Measurements from ENCODE around the gene P2RY8.

P2RY8 gene

GRCh38 chrX:1537031-1537715 is at the start of gene P2RY8:
P2RY8 (minus strand) TSS chrX:1537185; CDS start chrX:1466558, 70,627 bp downstream.
- no peak within 1 kb of the TSS for H3K4me3 ChIP-seq (ENCODE audit: low read depth, low read length)
- no peak for TF ChIP-seq CTCF (IDR thresholded peaks at IDR 0.05; ENCODE audit: low read depth, low read length)

- H3K4me3 ChIP-seq (ENCODE audit: low read depth, low read length), result no peak overlapping the region
- no peak for TF ChIP-seq CTCF (IDR thresholded peaks at IDR 0.05; ENCODE audit: low read depth, low read length)
Observed at GRCh38 chrX:1584237-1585011, 47.4 kb upstream of the P2RY8 start.

DNA sequence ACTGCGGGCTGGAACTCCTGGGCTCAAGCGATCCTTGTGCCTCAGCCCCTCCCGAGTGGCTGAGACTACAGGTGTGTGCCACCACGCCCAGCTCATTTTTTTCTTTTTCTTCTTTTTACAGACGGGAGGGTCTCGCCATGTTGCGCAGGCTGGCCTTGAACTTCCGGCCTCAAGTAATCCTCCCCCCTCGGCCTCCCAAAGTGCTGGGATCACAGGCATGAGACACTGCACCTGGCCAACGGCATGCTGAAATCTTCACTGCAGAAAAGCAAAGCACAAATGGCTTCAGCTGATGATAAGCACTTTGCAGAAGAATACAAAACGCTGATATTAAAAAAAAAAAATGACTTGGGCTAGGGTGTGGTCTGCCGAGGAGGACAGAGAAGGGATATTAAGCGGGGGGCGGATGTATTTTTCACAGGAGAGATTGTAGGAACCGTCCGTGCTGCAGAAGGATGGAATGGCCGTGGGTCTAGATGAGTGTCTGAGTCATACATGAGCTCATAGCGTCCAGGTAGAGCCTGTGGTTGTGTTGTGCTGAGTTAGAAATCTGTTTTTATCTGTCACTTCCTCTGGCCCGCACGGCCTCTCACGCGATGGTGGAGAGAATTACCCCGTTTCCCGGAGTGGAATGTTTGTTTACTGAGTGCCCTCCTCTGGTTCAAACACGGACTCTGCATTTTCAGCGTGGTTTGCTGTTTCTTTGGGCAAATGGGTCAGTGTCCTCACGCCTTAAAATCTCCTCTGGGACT is 45.9 kb upstream of the P2RY8 start:
- H3K4me3 ChIP-seq (ENCODE audit: low read depth, low read length), result no peak overlapping the region
- no peak for TF ChIP-seq CTCF (IDR thresholded peaks at IDR 0.05; ENCODE audit: low read depth, low read length)

DNA sequence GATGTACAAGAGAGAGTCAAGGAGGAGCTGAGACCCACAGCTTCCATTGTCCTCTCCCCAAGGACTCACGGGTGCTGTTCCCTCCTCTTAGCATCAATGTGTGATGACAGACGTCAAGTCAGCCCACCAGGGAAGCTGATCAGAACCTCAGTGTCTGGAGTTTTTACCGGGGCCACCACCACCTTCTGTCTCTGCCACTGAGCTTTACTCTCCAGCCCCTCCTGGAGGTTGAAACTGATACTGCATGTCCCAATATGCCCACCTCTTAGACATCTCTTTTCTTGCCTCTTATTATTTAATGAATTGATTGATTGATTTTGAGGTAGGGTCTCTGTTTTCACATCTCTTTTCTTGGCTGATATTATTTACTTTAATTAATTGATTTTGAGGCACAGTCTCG is 44.1 kb upstream of the P2RY8 start:
- H3K4me3 ChIP-seq (ENCODE audit: low read depth, low read length), result no peak overlapping the region
- TF ChIP-seq CTCF (IDR thresholded peaks at IDR 0.05; ENCODE audit: low read depth, low read length), result peak; percentile 78

DNA sequence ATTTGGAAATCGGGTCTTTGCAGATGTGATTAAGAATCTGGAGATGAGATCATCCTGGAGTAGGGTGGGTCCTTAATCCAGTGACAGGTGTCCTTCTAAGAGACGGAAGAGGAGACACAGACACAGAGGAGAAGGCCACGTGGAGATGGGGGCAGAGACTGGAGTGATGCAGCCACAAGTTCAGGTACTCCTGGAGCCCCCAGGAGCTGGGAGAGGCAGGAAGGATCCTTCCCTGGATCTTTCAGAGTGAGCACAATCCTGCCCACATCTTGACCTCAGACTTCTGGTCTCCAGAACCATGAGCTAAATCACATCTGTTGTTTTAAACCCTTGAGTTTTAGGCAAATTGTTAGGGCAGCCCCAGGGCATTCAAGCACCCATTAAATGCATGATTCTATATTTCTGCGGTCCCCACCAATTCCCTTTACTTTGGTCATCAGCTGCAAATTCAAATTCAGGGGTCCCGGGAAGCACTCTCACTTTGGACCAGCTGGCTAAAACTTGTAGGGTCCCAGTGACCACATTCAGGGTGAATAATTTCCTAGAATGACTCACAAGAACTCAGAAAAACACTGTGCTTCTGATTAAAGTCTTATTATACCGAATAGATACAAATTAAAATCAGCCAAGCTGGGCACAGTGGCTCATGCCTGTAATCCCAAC is 41.7 kb upstream of the P2RY8 start:
- no peak for TF ChIP-seq CTCF (IDR thresholded peaks at IDR 0.05; ENCODE audit: low read depth, low read length)
- H3K4me3 ChIP-seq (ENCODE audit: low read depth, low read length), result no peak overlapping the region

- no peak for TF ChIP-seq CTCF (IDR thresholded peaks at IDR 0.05; ENCODE audit: low read depth, low read length)
- no peak overlapping the region for H3K4me3 ChIP-seq (ENCODE audit: low read depth, low read length)
Observed at GRCh38 chrX:1577845-1578244, 40.9 kb upstream of the P2RY8 start.
